MCF 10A (cell line): Measurements from ENCODE around the gene SMIM36. TPM values are rescaled to one million over a fixed set of nuclear protein-coding genes. Genes with fewer than 3 reads are reported as not detected.
A peak's percentile ranks its signal among the peaks of the same experiment; 100 is the strongest.

Source experiments
- BruUV-seq: library from RNA; stranded (reverse); fragments of 400-500 nt; replicated peaks from 2 replicates; lab custom pipeline; 2021; lab: Mats Ljungman, UMichigan
- CTCF ChIA-PET: fragments of 300-600 bp; sonication (Branson Sonifier 250); formaldehyde crosslinking; extraction: SDS; loops from one replicate; lab custom pipeline; 2021; ENCODE audit warnings: antibody characterized with exemption, inconsistent platforms; lab: Yijun Ruan, JAX
- POLR2A ChIA-PET: fragments of 300-600, 350-650 bp; sonication (Branson Sonifier 250); formaldehyde crosslinking; extraction: SDS; loops from one replicate; lab custom pipeline; 2020; ENCODE audit warnings: antibody characterized with exemption, inconsistent platforms; lab: Yijun Ruan, JAX
- DNase-seq: peaks from one replicate; pipeline ENCODE4 v3.0.0-alpha.2; 2018; ENCODE audit not compliant: unreplicated experiment
- H3K27ac Mint-ChIP-seq: one replicate; pipeline ENCODE4 v1.8.0; 2022; ENCODE audit warnings: mild to moderate bottlenecking, low read depth, mixed read lengths; ENCODE audit not compliant: unreplicated experiment
- H3K27me3 Mint-ChIP-seq: one replicate; pipeline ENCODE4 v1.8.0; 2022; ENCODE audit warnings: mixed read lengths; ENCODE audit not compliant: insufficient read depth, unreplicated experiment
- H3K36me3 Mint-ChIP-seq: one replicate; pipeline ENCODE4 v1.8.0; 2022; ENCODE audit warnings: mild to moderate bottlenecking, moderate library complexity, mixed read lengths; ENCODE audit not compliant: insufficient read depth, unreplicated experiment
- H3K4me1 Mint-ChIP-seq: one replicate; pipeline ENCODE4 v1.8.0; 2022; ENCODE audit warnings: mixed read lengths; ENCODE audit not compliant: insufficient read depth, unreplicated experiment
- H3K4me3 Mint-ChIP-seq: one replicate; pipeline ENCODE4 v1.8.0; 2022; ENCODE audit warnings: mild to moderate bottlenecking, moderate library complexity, mixed read lengths; ENCODE audit not compliant: unreplicated experiment
- H3K9me3 Mint-ChIP-seq: one replicate; pipeline ENCODE4 v1.8.0; 2022; ENCODE audit warnings: mixed read lengths; ENCODE audit not compliant: unreplicated experiment
- CTCF ChIP-seq: fragments of 200-600 bp; IDR thresholded peaks from one replicate; pipeline ENCODE4 v1.8.0; 2022; ENCODE audit warnings: antibody characterized with exemption, mild to moderate bottlenecking; ENCODE audit not compliant: unreplicated experiment
- intact Hi-C: fragments of 100-400 bp; cut with micrococcal nuclease; formaldehyde crosslinking; loops from 2 replicates; pipeline ENCODE4 v1.14.1; 2022
- total RNA-seq: library from RNA; stranded (reverse); gene quantifications from 2 replicates; pipeline ENCODE4 v1.2.3, GENCODE V29; 2022

Gene SMIM36
- total RNA-seq, 1 experiment from 2014 or later, result not detected

DNA sequence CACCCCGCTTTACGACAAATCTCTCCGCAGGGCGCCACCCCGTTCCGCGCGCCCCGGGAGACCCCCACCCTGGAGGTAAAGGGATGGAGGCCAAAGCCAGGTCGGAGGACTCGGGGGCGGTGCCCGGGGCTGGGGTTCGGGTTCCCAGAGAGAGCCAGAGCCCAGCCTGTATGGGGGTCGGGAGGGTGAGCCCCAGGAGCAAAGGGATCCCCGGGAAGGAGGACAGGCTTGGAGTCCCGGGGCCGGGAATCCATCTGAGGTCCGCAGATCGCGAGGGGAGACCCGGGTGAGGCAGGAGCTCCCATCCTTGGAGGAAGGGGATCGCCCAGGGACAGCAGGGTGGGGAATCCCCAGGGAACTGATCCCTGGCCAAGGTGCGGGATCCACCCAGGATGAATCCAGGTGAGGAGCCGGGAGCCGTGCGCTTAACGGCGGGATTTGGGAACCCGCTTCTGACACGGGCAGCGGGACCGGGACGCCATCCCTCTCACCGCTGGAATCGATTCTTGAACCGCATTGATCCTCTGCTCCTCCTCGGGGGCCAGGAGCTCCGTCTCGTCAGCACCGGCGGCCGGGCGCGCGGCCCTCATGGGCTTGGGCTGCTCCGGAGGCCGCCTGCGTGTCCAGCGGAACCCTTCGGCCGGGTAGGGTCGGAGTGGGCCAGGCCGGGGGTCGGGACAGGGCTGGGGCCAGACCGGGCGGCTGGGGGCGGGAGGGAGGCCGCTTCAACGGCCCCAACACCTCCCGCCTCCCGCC, 89.9 kb downstream of the SMIM36 start, which contains the start of gene MMD:
MMD (minus strand) TSS at position 657 of the 756 bp plus-strand sequence; CDS start at position 517, 140 bp downstream.
- no peaks in the 10 kb centered on the region for H3K36me3 Mint-ChIP-seq
- no TSS peak for BruUV-seq
- peaks cover 6% of the 10 kb centered on the region for H3K9me3 Mint-ChIP-seq
- peak within 1 kb of the TSS; percentile 39 for H3K27ac Mint-ChIP-seq
- CTCF ChIA-PET, result interaction anchor here (0.8 to 1.1 kb wide), 2 partner anchors 12 to 90 kb away, joined by 3 to 4 read pairs; partner anchors contain the start of gene SMIM36
- intact Hi-C loops, result loop anchor here (5.0 kb wide), 1 partner anchor 76 kb away; no protein-coding TSS in a partner anchor
- peak within 1 kb of the TSS; percentile 84 for H3K4me3 Mint-ChIP-seq
- DNase-seq, result peak; percentile 45
- peaks cover 6% of the 10 kb centered on the region for H3K4me1 Mint-ChIP-seq
- POLR2A ChIA-PET, result interaction anchor here (0.5 to 3.4 kb wide), 9 partner anchors 10 to 1896 kb away, joined by 3 to 41 read pairs (median 4); no protein-coding TSS in a partner anchor
- peaks cover 26% of the 10 kb centered on the region for H3K27me3 Mint-ChIP-seq
- TF ChIP-seq CTCF, result no peak

- no peak for TF ChIP-seq CTCF
- peak overlapping the region; percentile 84 for H3K4me3 Mint-ChIP-seq
- H3K36me3 Mint-ChIP-seq, result no peaks in the 10 kb centered on the region
- intact Hi-C loops, result loop anchor here (5.0 kb wide), 1 partner anchor 77 kb away; no protein-coding TSS in a partner anchor
- peaks cover 25% of the 10 kb centered on the region for H3K27me3 Mint-ChIP-seq
- peak overlapping the region; percentile 39 for H3K27ac Mint-ChIP-seq
- POLR2A ChIA-PET, result interaction anchor here (0.6 to 3.4 kb wide), 7 partner anchors 9 to 1895 kb away, joined by 3 to 41 read pairs (median 4); no protein-coding TSS in a partner anchor
- no TSS peak for BruUV-seq
- H3K9me3 Mint-ChIP-seq, result peaks cover 6% of the 10 kb centered on the region
- peak; percentile 33 for DNase-seq
- peaks cover 6% of the 10 kb centered on the region for H3K4me1 Mint-ChIP-seq
- CTCF ChIA-PET, result interaction anchor here (0.6 to 1.1 kb wide), 3 partner anchors 13 to 122 kb away, joined by 3 to 4 read pairs (median 3); partner anchors contain the start of gene SMIM36
These were observed 90.5 kb downstream of the SMIM36 start for GRCh38 chr17:55420776-55421178.

- TF ChIP-seq CTCF, result no peak
- peaks cover 20% of the 10 kb centered on the region for H3K27me3 Mint-ChIP-seq
- peaks cover 6% of the 10 kb centered on the region for H3K4me1 Mint-ChIP-seq
- no peaks in the 10 kb centered on the region for H3K36me3 Mint-ChIP-seq
- peak overlapping the region; percentile 84 for H3K4me3 Mint-ChIP-seq
- no peak overlapping the region for H3K27ac Mint-ChIP-seq
- ChIA-PET POLR2A (interaction anchor here (0.5 to 3.4 kb wide), 6 partner anchors 9 to 1612 kb away, joined by 4 to 41 read pairs (median 4); no protein-coding TSS in a partner anchor), CTCF (interaction anchor here (0.6 to 1.1 kb wide), 3 partner anchors 13 to 361 kb away, joined by 3 to 4 read pairs (median 3); no protein-coding TSS in a partner anchor)
- no peak for DNase-seq
- intact Hi-C loops, result loop anchor here (5.0 kb wide), 1 partner anchor 77 kb away; no protein-coding TSS in a partner anchor
- BruUV-seq, result TSS peak; percentile 32
- H3K9me3 Mint-ChIP-seq, result peaks cover 6% of the 10 kb centered on the region
These were observed 91.0 kb downstream of the SMIM36 start for GRCh38 chr17:55420067-55420775.
